ENCODE data around the gene CCDC66. TPM values are rescaled to one million over a fixed set of nuclear protein-coding genes. Genes with fewer than 3 reads are reported as not detected.
A peak's percentile ranks its signal among the peaks of the same experiment; 100 is the strongest.

Gene CCDC66
- total RNA-seq, 1 donor from 2014 or later: 52.7 TPM

DNA sequence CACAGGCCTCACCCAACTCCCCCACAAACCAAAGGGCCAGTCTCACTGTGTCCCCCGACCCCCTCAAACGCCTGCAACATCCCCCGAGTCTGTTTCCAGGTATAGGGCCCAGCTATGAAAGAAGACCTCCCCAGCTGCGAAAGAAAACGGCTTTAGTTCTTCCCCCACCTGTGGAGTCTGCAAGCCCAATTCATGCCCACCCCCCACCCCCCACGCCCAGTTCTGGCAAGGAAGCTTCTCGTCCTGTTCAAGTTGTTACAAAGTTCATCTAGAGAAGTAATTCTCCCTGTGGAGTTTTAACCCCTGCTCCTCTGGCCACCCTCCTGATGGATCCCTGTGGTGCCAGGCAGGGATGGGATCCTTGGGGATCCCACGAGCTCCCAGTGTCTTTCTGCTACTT, 54.4 kb downstream of the CCDC66 start:
- no peaks in the 10 kb centered on the region for H3K27me3 Mint-ChIP-seq
- peaks cover 26% of the 10 kb centered on the region for H3K9me3 Mint-ChIP-seq (ENCODE audit: low read depth)
- no peak overlapping the region for H3K4me3 Mint-ChIP-seq (ENCODE audit: low read depth)
- H3K36me3 Mint-ChIP-seq (ENCODE audit: insufficient read depth): peaks cover 66% of the 10 kb centered on the region
- no peak for DNase-seq (ENCODE audit: low spot score, unreplicated experiment)
- no peak overlapping the region for H3K27ac Mint-ChIP-seq
- no peaks in the 10 kb centered on the region for H3K4me1 Mint-ChIP-seq (ENCODE audit: low read depth)
- TF ChIP-seq, protein P1, sequence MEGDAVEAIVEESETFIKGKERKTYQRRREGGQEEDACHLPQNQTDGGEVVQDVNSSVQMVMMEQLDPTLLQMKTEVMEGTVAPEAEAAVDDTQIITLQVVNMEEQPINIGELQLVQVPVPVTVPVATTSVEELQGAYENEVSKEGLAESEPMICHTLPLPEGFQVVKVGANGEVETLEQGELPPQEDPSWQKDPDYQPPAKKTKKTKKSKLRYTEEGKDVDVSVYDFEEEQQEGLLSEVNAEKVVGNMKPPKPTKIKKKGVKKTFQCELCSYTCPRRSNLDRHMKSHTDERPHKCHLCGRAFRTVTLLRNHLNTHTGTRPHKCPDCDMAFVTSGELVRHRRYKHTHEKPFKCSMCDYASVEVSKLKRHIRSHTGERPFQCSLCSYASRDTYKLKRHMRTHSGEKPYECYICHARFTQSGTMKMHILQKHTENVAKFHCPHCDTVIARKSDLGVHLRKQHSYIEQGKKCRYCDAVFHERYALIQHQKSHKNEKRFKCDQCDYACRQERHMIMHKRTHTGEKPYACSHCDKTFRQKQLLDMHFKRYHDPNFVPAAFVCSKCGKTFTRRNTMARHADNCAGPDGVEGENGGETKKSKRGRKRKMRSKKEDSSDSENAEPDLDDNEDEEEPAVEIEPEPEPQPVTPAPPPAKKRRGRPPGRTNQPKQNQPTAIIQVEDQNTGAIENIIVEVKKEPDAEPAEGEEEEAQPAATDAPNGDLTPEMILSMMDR (IDR thresholded peaks at IDR 0.05; ENCODE audit: unreplicated experiment): no peak

DNA sequence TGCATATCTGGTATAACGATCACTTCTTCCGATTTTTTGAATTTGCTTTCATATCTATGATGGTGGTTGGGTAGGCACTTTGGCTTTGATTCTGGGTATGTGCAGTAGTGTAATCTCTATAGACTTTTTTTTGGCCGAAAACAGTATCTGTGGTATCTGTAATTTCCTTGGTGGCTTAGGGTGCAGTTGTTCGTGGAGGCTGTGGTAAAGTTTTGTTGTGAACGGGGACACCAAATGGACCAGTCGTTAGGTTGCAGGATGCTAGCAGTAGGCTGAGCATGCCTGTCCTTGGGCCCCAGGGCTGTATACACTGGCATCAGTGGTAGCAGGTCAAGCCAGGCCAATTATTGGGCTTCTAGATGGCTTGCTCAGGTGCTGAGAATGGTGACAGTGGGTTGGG, 55.2 kb downstream of the CCDC66 start:
- DNase-seq (ENCODE audit: low spot score, unreplicated experiment): no peak
- H3K9me3 Mint-ChIP-seq (ENCODE audit: low read depth): peaks cover 19% of the 10 kb centered on the region
- no peaks in the 10 kb centered on the region for H3K27me3 Mint-ChIP-seq
- no peak overlapping the region for H3K27ac Mint-ChIP-seq
- TF ChIP-seq, protein P1 (IDR thresholded peaks at IDR 0.05; ENCODE audit: unreplicated experiment): no peak
- no peaks in the 10 kb centered on the region for H3K4me1 Mint-ChIP-seq (ENCODE audit: low read depth)
- H3K36me3 Mint-ChIP-seq (ENCODE audit: insufficient read depth): peaks cover 63% of the 10 kb centered on the region
- no peak overlapping the region for H3K4me3 Mint-ChIP-seq (ENCODE audit: low read depth)

DNA sequence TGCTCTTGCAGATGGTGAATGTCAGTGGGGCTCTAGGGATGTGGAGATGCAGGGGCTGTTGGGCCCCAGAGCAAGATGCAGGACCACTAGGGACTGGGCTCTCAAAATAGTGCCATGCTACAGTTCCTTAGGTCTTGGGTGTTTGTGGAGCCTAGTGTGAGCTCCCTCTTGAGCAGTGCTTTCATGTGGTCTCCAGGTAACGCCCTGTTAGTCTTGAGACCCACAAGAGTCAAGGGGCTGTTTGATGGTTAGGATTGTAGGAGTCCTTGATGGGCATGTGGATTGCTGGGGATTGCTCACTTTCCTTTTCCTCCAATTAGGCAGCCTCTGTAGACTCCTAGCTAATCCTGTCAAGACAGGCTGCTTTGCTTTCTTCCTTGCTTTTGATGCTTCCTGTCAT, 56.0 kb downstream of the CCDC66 start:
- no peak for DNase-seq (ENCODE audit: low spot score, unreplicated experiment)
- peaks cover 56% of the 10 kb centered on the region for H3K36me3 Mint-ChIP-seq (ENCODE audit: insufficient read depth)
- H3K4me1 Mint-ChIP-seq (ENCODE audit: low read depth): peaks cover under 1% of the 10 kb centered on the region
- H3K27me3 Mint-ChIP-seq: no peaks in the 10 kb centered on the region
- H3K9me3 Mint-ChIP-seq (ENCODE audit: low read depth): peaks cover 15% of the 10 kb centered on the region
- H3K4me3 Mint-ChIP-seq (ENCODE audit: low read depth): no peak overlapping the region
- TF ChIP-seq, protein P1 (IDR thresholded peaks at IDR 0.05; ENCODE audit: unreplicated experiment): no peak
- peak overlapping the region; percentile 25 for H3K27ac Mint-ChIP-seq

DNA sequence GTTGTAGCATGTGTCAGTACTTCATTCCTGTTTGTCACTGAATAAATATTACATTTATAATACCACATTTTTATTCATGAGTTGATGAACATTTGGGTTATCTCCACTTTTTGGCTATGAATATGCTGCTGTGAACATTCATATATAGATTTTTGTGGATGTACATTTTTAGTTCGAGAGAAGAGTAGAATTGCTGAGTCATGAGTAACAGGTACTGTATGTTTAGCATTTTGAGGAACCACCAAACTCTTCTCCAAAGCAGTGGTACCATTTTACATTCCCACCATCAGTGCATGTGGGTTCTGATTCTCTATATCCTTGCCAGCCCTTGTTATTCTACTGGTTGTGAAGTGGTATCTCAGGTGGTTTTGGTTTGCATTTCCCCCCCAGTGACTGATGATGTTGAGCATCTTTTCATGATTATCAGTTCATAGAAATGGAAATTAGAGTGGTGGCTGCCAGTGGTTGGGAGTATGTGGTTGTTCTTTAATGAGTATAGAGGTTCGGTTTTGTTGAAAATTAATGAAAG, 59.6 kb downstream of the CCDC66 start:
- peaks cover 46% of the 10 kb centered on the region for H3K36me3 Mint-ChIP-seq (ENCODE audit: insufficient read depth)
- no peak overlapping the region for H3K4me3 Mint-ChIP-seq (ENCODE audit: low read depth)
- H3K27ac Mint-ChIP-seq: no peak overlapping the region
- H3K4me1 Mint-ChIP-seq (ENCODE audit: low read depth): peaks cover 18% of the 10 kb centered on the region
- H3K9me3 Mint-ChIP-seq (ENCODE audit: low read depth): no peaks in the 10 kb centered on the region
- TF ChIP-seq, protein P1 (IDR thresholded peaks at IDR 0.05; ENCODE audit: unreplicated experiment): no peak
- no peaks in the 10 kb centered on the region for H3K27me3 Mint-ChIP-seq
- DNase-seq (ENCODE audit: low spot score, unreplicated experiment): no peak

DNA sequence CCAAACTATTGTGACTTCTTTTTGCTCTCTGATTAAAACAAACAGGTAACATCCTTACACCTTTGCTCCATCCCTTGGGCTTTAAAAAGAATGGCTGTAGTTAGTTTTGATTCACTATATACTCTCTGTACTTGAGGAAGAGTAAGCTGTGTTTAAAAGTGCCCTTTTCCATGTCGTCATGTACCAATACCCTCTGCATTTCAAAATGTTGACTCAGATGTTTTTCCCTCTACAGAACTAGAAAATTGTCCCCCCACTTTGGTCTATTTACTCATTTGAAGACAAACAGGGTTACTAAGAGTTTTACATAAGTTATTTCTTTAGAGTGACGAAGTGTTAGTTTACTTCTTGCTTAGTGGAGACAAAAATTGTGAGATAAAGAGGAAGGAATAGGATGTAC, 63.4 kb downstream of the CCDC66 start:
- Mint-ChIP-seq H3K27ac (peak overlapping the region; percentile 61), H3K27me3 (no peaks in the 10 kb centered on the region), H3K9me3 (ENCODE audit: low read depth) (no peaks in the 10 kb centered on the region), H3K4me1 (ENCODE audit: low read depth) (peaks cover 40% of the 10 kb centered on the region), H3K4me3 (ENCODE audit: low read depth) (no peak overlapping the region), H3K36me3 (ENCODE audit: insufficient read depth) (peaks cover 44% of the 10 kb centered on the region)
- TF ChIP-seq, protein P1 (IDR thresholded peaks at IDR 0.05; ENCODE audit: unreplicated experiment): no peak
- no peak for DNase-seq (ENCODE audit: low spot score, unreplicated experiment)
